Measurements from ENCODE around the gene C2CD3.

- no peak for TF ChIP-seq CTCF (conservative IDR thresholded peaks at IDR 0.05; ENCODE audit: low read depth, low read length)
- no peak for TF ChIP-seq MXI1 (IDR thresholded peaks at IDR 0.05; ENCODE audit: borderline replicate concordance, low read depth, low read length)
- TF ChIP-seq POLR2A (IDR thresholded peaks at IDR 0.05; ENCODE audit: low read depth, low read length) = no peak
- no peak for TF ChIP-seq CHD1 (IDR thresholded peaks at IDR 0.05; ENCODE audit: low read depth, low read length)
- TF ChIP-seq USF2 (IDR thresholded peaks at IDR 0.05; ENCODE audit: low read depth, low read length) = no peak
- peak; percentile 98 for TF ChIP-seq MAFK (IDR thresholded peaks at IDR 0.05; ENCODE audit: low read depth, low read length)
- TF ChIP-seq BHLHE40 (IDR thresholded peaks at IDR 0.05; ENCODE audit: low read depth, low read length) = no peak
- no peak for TF ChIP-seq RAD21 (IDR thresholded peaks at IDR 0.05; ENCODE audit: low read length)
Observed at GRCh38 chr11:74106124-74106523, 64.7 kb downstream of the C2CD3 start.
